Mucosa of descending colon (tissue), 3 donors: Measurements from ENCODE around the gene CTNND2. TPM values are rescaled to one million over a fixed set of nuclear protein-coding genes. Genes with fewer than 3 reads are reported as not detected.

Experiments
- ATAC-seq: fragments of 200-7000 bp; cut with Tn5 transposase; one replicate; pipeline ENCODE4 v1.9.1; 2020; ENCODE audit warnings: mild to moderate bottlenecking, moderate library complexity
- DNase-seq, 3 donors: peaks; one replicate each; pipeline ENCODE4 v3.0.0-alpha.2; 2020
- H3K36me3 ChIP-seq: fragments of 200-600 bp; one replicate; pipeline ENCODE4 v1.8.0; 2021; ENCODE audit warnings: low read depth, mild to moderate bottlenecking
- H3K4me1 ChIP-seq: fragments of 200-600 bp; one replicate; pipeline ENCODE4 v1.8.0; 2021; ENCODE audit warnings: low read depth, mild to moderate bottlenecking
- H3K4me3 ChIP-seq: fragments of 200-600 bp; one replicate; pipeline ENCODE4 v1.8.0; 2021; ENCODE audit warnings: mild to moderate bottlenecking
- H3K9me3 ChIP-seq: fragments of 200-600 bp; one replicate; pipeline ENCODE4 v1.8.0; 2021; ENCODE audit warnings: mild to moderate bottlenecking
- CTCF ChIP-seq: fragments of 200-600 bp; IDR thresholded peaks from one replicate; pipeline ENCODE4 v1.8.0; 2022; ENCODE audit warnings: antibody characterized with exemption, mild to moderate bottlenecking
- intact Hi-C, 2 donors: fragments of 100-400 bp; cut with DNase I in 1 of 2; cut with micrococcal nuclease in 1 of 2; formaldehyde crosslinking; loops; one replicate each; pipeline versions ENCODE4 v1.11.0 to v1.11.1; 2022; cut with DNase I, micrococcal nuclease
- total RNA-seq, 3 donors: library from RNA; stranded (reverse); fragmentation: NEBNext Ultra II Directional in 2 of 3; extraction: Animal tissue kit (Norgen Biotek cat#: 25700) in 2 of 3; gene quantifications; one replicate each; pipeline versions ENCODE4 v1.2.1 to v1.2.4, GENCODE V29; 2021 to 2023
- donor health status: DM: no; HTN: no; CAD: no; lungs with moderate emphysema.
- donor health status: DM: no; HTN: no; CAD: no.
- donor health status: DM: no; HTN: yes; CAD: no.

The CTNND2 gene
- total RNA-seq, 3 donors from 2014 or later = 0.70 to 3.4 (median 0.81) TPM

- ATAC-seq = no peak
These were observed 224.6 kb downstream of the CTNND2 start for GRCh38 chr5:11679676-11680075.

GRCh38 chr5:11675184-11675583 is 229.1 kb downstream of the CTNND2 start:
- H3K9me3 ChIP-seq = no peaks in the 10 kb centered on the region
- DNase-seq (no peak), ATAC-seq (no peak)
- intact Hi-C loops = no loop called here
- TF ChIP-seq CTCF = no peak
- no peaks in the 10 kb centered on the region for H3K36me3 ChIP-seq
- no peaks in the 10 kb centered on the region for H3K4me1 ChIP-seq
- H3K4me3 ChIP-seq = no peak overlapping the region

More at GRCh38 chr5:11679676-11680075, 224.6 kb downstream of the CTNND2 start:
- intact Hi-C loops = no loop called here
- Histone ChIP-seq H3K4me1 (no peaks in the 10 kb centered on the region), H3K36me3 (no peaks in the 10 kb centered on the region), H3K9me3 (no peaks in the 10 kb centered on the region), H3K4me3 (no peak overlapping the region)
- TF ChIP-seq CTCF = no peak
- DNase-seq = no peak

GRCh38 chr5:11672385-11673085 is 231.7 kb downstream of the CTNND2 start:
- Histone ChIP-seq H3K36me3 (no peaks in the 10 kb centered on the region), H3K9me3 (no peaks in the 10 kb centered on the region), H3K4me3 (no peak overlapping the region), H3K4me1 (no peaks in the 10 kb centered on the region)
- no peak for TF ChIP-seq CTCF
- DNase-seq (no peak), ATAC-seq (no peak)
- intact Hi-C loops = no loop called here

GRCh38 chr5:11658376-11658775 is 245.9 kb downstream of the CTNND2 start:
- Histone ChIP-seq H3K36me3 (no peaks in the 10 kb centered on the region), H3K4me3 (no peak overlapping the region), H3K9me3 (no peaks in the 10 kb centered on the region), H3K4me1 (no peaks in the 10 kb centered on the region)
- DNase-seq (no peak), ATAC-seq (no peak)
- no peak for TF ChIP-seq CTCF
- intact Hi-C loops = no loop called here

GRCh38 chr5:11656916-11657315 is 247.3 kb downstream of the CTNND2 start:
- intact Hi-C loops = no loop called here
- ATAC-seq = no peak
- no peaks in the 10 kb centered on the region for H3K4me1 ChIP-seq

More at GRCh38 chr5:11656916-11657315, 247.3 kb downstream of the CTNND2 start:
- TF ChIP-seq CTCF = no peak
- Histone ChIP-seq H3K4me3 (no peak overlapping the region), H3K9me3 (no peaks in the 10 kb centered on the region), H3K36me3 (no peaks in the 10 kb centered on the region)
- no peak for DNase-seq
